Retinal pigment epithelial cell (primary cell): ENCODE data around the gene BICRA.

Source experiments
- DNase-seq: peaks from one replicate; pipeline ENCODE4 v3.0.0-alpha.2; 2010; ENCODE audit warnings: low read depth
- H3K4me3 ChIP-seq: 2 replicates; pipeline ENCODE4 v1.5.1; 2011; ENCODE audit warnings: mild to moderate bottlenecking, low read length, control low read depth, moderate library complexity
- TF ChIP-seq, protein P1 (sequence below): conservative IDR thresholded peaks from 2 replicates; pipeline ENCODE4 v1.5.1; 2011; ENCODE audit warnings: low read depth, low read length, control low read depth, inconsistent platforms

Gene BICRA

DNA sequence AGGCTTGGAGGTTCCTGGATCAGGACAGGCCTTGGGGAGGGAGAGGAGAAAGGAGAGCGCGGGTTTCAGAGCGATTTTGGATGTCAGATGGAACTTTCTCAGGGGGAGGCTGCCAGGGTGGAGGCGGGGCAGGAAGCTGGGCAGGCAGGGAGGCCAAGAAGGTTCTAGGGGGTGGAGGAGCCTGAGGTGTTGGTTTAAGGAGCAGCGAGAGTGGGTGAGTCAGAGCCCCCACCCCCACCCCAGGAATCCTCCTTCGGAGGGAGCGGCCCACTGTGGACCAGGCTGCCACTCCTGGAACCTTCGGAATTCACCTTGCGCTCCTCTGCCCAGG, 120.5 kb downstream of the BICRA start:
- peak overlapping the region; percentile 38 for H3K4me3 ChIP-seq
- TF ChIP-seq, protein P1, sequence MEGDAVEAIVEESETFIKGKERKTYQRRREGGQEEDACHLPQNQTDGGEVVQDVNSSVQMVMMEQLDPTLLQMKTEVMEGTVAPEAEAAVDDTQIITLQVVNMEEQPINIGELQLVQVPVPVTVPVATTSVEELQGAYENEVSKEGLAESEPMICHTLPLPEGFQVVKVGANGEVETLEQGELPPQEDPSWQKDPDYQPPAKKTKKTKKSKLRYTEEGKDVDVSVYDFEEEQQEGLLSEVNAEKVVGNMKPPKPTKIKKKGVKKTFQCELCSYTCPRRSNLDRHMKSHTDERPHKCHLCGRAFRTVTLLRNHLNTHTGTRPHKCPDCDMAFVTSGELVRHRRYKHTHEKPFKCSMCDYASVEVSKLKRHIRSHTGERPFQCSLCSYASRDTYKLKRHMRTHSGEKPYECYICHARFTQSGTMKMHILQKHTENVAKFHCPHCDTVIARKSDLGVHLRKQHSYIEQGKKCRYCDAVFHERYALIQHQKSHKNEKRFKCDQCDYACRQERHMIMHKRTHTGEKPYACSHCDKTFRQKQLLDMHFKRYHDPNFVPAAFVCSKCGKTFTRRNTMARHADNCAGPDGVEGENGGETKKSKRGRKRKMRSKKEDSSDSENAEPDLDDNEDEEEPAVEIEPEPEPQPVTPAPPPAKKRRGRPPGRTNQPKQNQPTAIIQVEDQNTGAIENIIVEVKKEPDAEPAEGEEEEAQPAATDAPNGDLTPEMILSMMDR = no peak
- no peak for DNase-seq

DNA sequence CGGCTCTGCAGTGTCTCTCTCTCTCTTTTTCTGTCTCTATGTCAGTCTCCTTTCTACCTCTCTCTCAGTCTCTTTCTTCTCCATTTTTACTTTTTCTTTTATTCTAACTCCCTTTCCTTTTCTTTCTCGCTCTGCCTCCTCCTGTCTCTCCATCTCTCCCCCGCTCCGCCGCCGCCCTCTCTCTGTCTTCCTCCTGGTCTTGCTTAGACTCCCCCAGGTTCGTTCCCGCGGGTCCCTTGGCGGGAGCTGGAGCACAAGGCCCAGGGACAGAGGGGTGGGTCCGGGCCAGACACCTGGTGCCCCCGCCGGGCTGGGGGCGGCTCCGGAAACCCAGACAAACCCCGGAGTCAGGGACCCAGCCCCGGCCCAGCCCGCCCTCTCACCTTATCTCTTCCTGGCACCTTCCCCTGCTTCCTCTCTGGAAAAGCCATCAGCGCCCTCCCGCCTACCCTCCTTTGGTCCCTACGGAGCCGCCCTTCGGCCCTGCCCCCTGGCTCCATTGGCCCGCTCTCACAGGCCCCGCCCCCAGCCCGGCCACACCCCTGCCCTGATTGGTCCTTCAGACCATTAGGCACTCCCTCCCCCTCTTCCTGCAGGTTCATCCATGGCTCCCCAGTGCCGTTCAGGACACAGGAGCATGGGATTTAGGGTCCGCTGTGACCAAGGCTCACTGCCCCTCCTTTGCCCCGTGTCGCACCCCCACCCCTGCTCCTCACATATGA, 121.0 kb downstream of the BICRA start:
- peak overlapping the region; percentile 38 for H3K4me3 ChIP-seq
- TF ChIP-seq, protein P1 = no peak
- DNase-seq = no peak

DNA sequence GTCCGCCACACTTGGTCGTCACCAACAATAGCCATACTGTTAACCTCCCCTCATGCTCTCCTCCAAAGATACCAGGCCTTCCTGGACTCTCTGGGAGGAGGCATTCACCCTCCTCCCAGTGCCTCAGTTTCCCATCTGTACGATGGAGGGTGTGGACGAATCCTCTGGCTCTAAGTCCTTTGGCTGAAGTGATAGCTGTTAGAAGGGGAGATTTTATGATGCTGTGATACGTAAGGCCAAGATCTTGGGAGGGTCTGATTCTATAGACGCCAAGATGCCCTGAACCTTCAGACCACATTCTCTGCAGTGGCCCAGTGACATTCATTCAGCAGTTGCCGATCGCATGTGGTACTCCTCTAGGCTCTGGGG, 121.6 kb downstream of the BICRA start:
- H3K4me3 ChIP-seq = no peak overlapping the region
- TF ChIP-seq, protein P1 = no peak
- no peak for DNase-seq

DNA sequence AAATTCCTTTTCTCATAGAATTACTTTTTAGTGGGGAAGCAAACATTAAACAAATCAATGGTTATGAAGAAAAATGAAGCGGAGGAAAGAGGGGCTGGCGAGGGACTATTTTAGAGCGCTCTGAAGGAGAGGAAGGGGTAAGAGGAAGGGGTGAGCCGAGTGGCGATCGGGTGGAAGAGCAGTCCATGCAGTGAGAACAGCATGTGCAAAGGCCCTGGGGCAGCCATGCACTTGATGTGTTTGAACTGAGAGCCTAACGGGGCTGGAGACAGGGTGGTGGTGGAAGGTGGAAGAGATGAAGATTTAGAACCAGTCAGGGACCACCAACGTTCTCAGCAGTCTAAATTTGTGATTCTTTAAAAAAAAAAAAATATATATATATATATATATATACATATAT, 122.0 kb downstream of the BICRA start:
- DNase-seq = no peak
- TF ChIP-seq, protein P1 = no peak
- no peak overlapping the region for H3K4me3 ChIP-seq

DNA sequence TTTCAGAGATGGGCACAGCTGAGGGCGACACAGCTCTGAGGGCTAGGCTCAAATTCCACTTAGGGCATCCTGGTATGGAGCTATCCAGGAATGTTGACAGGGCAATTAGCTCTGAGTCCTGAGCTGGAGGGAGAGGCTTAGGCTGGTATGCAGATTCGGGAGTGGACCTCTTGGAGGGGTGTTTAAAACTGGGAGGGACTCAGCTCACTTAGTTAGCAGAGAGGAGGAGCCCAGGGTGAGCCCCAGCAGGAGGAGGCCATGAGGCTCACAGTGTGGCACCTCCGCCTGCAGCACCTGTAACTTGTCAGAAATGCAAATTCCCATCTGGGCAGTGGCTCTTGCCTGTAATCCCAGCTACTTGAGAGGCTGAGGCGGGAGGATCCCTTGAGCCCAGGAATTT, 126.2 kb downstream of the BICRA start:
- no peak for DNase-seq
- TF ChIP-seq, protein P1 = no peak
- no peak overlapping the region for H3K4me3 ChIP-seq

DNA sequence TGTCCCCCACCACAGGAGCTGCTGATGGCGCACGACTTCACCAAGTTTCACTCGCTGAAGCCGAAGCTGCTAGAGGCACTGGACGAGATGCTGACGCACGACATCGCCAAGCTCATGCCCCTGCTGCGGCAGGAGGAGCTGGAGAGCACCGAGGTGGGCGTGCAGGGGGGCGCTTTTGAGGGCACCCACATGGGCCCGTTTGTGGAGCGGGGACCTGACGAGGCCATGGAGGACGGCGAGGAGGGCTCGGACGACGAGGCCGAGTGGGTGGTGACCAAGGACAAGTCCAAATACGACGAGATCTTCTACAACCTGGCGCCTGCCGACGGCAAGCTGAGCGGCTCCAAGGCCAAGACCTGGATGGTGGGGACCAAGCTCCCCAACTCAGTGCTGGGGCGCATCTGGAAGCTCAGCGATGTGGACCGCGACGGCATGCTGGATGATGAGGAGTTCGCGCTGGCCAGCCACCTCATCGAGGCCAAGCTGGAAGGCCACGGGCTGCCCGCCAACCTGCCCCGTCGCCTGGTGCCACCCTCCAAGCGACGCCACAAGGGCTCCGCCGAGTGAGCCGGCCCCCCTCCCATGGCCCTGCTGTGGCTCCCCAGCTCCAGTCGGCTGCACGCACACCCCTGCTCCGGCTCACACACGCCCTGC, 132.1 kb downstream of the BICRA start:
- no peak for DNase-seq
- H3K4me3 ChIP-seq = no peak overlapping the region
- TF ChIP-seq, protein P1 = no peak

DNA sequence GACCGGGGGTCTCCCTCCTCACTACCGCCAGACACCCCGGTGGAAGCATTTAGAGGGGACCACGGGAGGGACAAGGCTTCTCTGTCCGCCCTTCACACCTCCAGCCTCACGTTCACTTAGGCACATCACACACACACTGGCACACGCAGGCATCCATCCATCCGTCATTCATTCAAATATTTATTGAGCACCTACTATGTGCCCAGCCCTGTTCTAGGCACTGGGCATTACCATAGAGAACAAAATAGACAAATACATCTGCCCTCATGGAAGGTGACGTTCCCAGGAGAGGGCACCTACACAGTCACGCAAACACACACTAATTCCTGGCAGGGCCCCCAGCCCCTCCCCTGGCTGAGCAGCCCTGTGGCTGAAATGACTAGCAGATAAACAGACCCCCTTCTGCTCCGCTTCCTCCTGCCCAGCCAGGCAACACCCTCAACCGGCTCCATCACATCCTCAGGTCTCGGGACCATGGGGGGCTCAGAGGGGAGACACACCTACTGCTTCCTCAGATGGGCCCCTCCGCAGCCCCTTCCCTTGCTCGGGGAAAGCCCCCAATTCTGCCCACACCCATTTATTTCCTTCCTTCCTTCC, 132.7 kb downstream of the BICRA start:
- DNase-seq = no peak
- H3K4me3 ChIP-seq = no peak overlapping the region
- TF ChIP-seq, protein P1 = no peak
